ENCODE measurements around the gene ABCC8. TPM values are rescaled to one million over a fixed set of nuclear protein-coding genes. Genes with fewer than 3 reads are reported as not detected.

The ABCC8 gene
- total RNA-seq, 2 donors from 2014 or later, result 0.55 TPM; not detected in 1

DNA sequence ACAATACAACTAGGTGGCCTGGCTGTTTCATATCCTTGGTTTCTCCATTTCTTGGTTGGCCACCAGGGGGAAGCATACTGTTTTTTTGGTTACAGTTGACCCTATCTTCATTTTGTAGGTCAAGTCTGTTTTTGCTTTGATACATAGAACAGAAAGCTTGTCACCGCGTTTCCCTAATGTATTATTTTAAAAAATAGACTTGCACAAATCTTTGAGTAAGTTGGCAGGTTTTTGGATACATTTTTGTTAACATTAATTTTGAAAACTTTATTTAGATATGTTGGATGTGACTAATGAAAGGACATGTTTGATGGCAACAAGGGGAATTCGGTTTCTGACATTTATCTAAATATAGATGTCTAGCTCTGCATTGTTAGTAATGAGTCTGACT, 122.0 kb downstream of the ABCC8 start:
- TF ChIP-seq, protein P1, sequence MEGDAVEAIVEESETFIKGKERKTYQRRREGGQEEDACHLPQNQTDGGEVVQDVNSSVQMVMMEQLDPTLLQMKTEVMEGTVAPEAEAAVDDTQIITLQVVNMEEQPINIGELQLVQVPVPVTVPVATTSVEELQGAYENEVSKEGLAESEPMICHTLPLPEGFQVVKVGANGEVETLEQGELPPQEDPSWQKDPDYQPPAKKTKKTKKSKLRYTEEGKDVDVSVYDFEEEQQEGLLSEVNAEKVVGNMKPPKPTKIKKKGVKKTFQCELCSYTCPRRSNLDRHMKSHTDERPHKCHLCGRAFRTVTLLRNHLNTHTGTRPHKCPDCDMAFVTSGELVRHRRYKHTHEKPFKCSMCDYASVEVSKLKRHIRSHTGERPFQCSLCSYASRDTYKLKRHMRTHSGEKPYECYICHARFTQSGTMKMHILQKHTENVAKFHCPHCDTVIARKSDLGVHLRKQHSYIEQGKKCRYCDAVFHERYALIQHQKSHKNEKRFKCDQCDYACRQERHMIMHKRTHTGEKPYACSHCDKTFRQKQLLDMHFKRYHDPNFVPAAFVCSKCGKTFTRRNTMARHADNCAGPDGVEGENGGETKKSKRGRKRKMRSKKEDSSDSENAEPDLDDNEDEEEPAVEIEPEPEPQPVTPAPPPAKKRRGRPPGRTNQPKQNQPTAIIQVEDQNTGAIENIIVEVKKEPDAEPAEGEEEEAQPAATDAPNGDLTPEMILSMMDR (conservative IDR thresholded peaks at IDR 0.05), result peak; percentile 80
- H3K9me3 Mint-ChIP-seq, result peaks cover 21% of the 10 kb centered on the region
- peak overlapping the region; percentile 62 for H3K4me3 Mint-ChIP-seq
- H3K27me3 Mint-ChIP-seq (ENCODE audit: insufficient read depth), result peaks cover 51% of the 10 kb centered on the region
- Histone ChIP-seq H3K4me3 (ENCODE audit: low read length) (no peak overlapping the region), H3K4me1 (ENCODE audit: control insufficient read depth, insufficient read depth, low read length) (peaks cover 3% of the 10 kb centered on the region), H3K27me3 (ENCODE audit: control insufficient read depth, insufficient read depth, low read length, poor library complexity, severe bottlenecking) (peaks cover 49% of the 10 kb centered on the region), H3K9me3 (ENCODE audit: control insufficient read depth, low read length) (peaks cover 12% of the 10 kb centered on the region), H3K9ac (ENCODE audit: extremely low read depth, low read length, poor library complexity, severe bottlenecking) (no peak overlapping the region), H3K36me3 (ENCODE audit: control insufficient read depth, insufficient read depth, low read length) (no peaks in the 10 kb centered on the region), H3K27ac (ENCODE audit: low read depth, low read length) (no peak overlapping the region)
- no peaks in the 10 kb centered on the region for H3K36me3 Mint-ChIP-seq (ENCODE audit: low read depth)
- DNase-seq, result peak; percentile 88
- H3K4me1 Mint-ChIP-seq, result peaks cover 10% of the 10 kb centered on the region
- 63 to 100% methylated on average over 1 to 3 of the region's 3 CpGs for WGBS, 2 experiments (ENCODE audit: insufficient coverage in 1 of 2, insufficient read length in 1 of 2)
- no peak overlapping the region for H3K27ac Mint-ChIP-seq

DNA sequence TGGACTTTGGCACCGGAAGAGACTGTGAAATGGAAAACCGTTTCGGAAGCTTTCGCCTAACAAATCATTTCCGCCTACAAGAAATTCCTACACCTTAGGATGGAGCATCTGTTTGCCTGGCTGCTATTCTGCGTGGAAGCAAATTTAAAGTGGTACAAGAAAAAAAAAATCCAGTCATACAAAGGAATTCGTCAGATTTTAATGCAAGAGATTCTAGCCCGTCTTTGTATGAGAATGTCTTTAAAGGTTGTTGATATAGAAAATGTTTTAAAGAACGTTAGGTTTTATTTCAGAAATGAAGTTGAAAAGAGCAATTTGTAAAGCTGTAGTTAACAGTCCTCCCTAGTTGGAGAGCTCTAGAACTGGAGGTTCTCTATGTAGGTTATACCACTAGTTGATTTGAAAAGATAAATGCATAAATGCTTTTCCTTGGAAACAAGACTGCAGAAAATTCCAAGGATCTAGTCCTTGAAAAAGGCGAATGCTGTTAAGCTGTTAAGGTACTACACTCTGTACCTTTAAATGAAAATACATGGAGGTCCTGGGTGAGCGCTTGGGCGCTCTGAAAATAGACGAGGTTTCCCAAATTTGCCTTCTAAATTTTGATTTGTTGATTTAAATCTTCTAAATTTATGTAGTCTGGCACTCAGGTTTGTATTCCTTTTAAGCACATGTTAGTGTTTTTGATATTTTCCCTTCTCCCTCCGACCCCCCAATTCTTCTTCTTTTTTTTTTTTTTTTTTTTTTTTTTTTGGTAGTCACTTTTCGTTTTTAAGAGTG, 122.6 kb downstream of the ABCC8 start:
- 22 to 23% methylated on average over 8 to 14 of the region's 15 CpGs for WGBS, 2 experiments (ENCODE audit: insufficient coverage in 1 of 2, insufficient read length in 1 of 2)
- no peaks in the 10 kb centered on the region for H3K36me3 Mint-ChIP-seq (ENCODE audit: low read depth)
- peaks cover 54% of the 10 kb centered on the region for H3K27me3 ChIP-seq (ENCODE audit: control insufficient read depth, insufficient read depth, low read length, poor library complexity, severe bottlenecking)
- peaks cover 57% of the 10 kb centered on the region for H3K27me3 Mint-ChIP-seq (ENCODE audit: insufficient read depth)
- peaks cover 17% of the 10 kb centered on the region for H3K9me3 Mint-ChIP-seq
- H3K4me1 ChIP-seq (ENCODE audit: control insufficient read depth, insufficient read depth, low read length), result peaks cover 3% of the 10 kb centered on the region
- TF ChIP-seq, protein P1 (conservative IDR thresholded peaks at IDR 0.05), result no peak
- H3K9ac ChIP-seq (ENCODE audit: extremely low read depth, low read length, poor library complexity, severe bottlenecking), result no peak overlapping the region
- peak overlapping the region; percentile 62 for H3K4me3 Mint-ChIP-seq
- peak overlapping the region; percentile 66 for H3K27ac Mint-ChIP-seq
- H3K4me3 ChIP-seq (ENCODE audit: low read length), result peak overlapping the region; percentile 81
- H3K4me1 Mint-ChIP-seq, result peaks cover 10% of the 10 kb centered on the region
- H3K36me3 ChIP-seq (ENCODE audit: control insufficient read depth, insufficient read depth, low read length), result no peaks in the 10 kb centered on the region
- no peak for DNase-seq
- H3K27ac ChIP-seq (ENCODE audit: low read depth, low read length), result no peak overlapping the region
- H3K9me3 ChIP-seq (ENCODE audit: control insufficient read depth, low read length), result peaks cover 12% of the 10 kb centered on the region

DNA sequence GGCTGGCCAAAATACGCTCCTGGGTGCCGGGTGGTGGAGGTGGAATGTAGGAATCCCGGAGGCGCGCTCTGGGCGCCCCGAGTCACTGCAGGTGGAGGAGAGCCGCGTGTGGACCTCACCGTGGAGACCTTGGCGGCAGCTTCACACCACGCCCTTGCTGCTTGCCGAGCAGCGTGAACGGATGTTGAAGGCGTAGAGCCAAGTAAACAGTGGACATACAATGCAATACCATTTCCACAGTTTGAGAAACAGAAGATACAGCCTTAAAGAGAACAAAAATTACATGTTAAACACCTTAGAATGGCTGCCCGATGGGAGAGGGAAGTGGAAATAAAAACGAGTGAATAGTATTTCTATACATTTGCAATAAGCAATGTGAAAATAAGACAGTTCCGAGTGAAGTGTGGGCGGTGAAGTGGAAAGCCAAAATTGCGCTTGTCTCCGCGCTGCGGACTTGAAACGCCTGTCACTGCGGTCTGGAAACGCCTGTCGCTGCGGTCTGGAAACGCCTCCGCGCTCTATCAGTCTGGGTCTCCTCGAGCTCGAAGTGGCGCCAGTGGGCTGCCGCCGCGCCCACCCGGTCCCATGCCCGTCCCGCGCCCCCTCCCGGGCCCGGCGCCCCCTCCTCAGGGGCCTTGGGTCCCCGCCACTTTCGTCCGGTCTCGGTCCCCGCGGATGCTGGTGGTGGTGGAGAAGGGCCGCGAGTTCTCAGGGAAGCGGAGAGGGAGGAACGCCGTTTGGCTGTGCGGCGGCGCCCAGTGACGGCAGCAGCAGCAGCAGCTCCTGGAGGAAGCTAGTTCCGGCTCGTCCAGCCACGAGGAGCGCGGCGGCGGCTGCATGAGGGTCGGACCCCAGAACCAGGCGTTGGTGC, 123.5 kb downstream of the ABCC8 start:
- TF ChIP-seq, protein P1 (conservative IDR thresholded peaks at IDR 0.05), result no peak
- Mint-ChIP-seq H3K4me1 (peaks cover 10% of the 10 kb centered on the region), H3K27me3 (ENCODE audit: insufficient read depth) (peaks cover 65% of the 10 kb centered on the region), H3K4me3 (peak overlapping the region; percentile 62), H3K27ac (peak overlapping the region; percentile 66), H3K9me3 (peaks cover 16% of the 10 kb centered on the region), H3K36me3 (ENCODE audit: low read depth) (no peaks in the 10 kb centered on the region)
- Histone ChIP-seq H3K36me3 (ENCODE audit: control insufficient read depth, insufficient read depth, low read length) (no peaks in the 10 kb centered on the region), H3K27ac (ENCODE audit: low read depth, low read length) (no peak overlapping the region), H3K27me3 (ENCODE audit: control insufficient read depth, insufficient read depth, low read length, poor library complexity, severe bottlenecking) (peaks cover 63% of the 10 kb centered on the region), H3K4me3 (ENCODE audit: low read length) (peak overlapping the region; percentile 81), H3K9me3 (ENCODE audit: control insufficient read depth, low read length) (peaks cover 12% of the 10 kb centered on the region), H3K4me1 (ENCODE audit: control insufficient read depth, insufficient read depth, low read length) (peaks cover 3% of the 10 kb centered on the region), H3K9ac (ENCODE audit: extremely low read depth, low read length, poor library complexity, severe bottlenecking) (no peak overlapping the region)
- WGBS, 2 experiments (ENCODE audit: insufficient coverage in 1 of 2, insufficient read length in 1 of 2), result 2 to 3% methylated on average over 29 to 69 of the region's 69 CpGs
- DNase-seq, result peak; percentile 91
